Measurements from ENCODE around the gene PGA5. TPM values are rescaled to one million over a fixed set of nuclear protein-coding genes. Genes with fewer than 3 reads are reported as not detected.

PGA5 gene
- total RNA-seq, 1 donor from 2014 or later = not detected

DNA sequence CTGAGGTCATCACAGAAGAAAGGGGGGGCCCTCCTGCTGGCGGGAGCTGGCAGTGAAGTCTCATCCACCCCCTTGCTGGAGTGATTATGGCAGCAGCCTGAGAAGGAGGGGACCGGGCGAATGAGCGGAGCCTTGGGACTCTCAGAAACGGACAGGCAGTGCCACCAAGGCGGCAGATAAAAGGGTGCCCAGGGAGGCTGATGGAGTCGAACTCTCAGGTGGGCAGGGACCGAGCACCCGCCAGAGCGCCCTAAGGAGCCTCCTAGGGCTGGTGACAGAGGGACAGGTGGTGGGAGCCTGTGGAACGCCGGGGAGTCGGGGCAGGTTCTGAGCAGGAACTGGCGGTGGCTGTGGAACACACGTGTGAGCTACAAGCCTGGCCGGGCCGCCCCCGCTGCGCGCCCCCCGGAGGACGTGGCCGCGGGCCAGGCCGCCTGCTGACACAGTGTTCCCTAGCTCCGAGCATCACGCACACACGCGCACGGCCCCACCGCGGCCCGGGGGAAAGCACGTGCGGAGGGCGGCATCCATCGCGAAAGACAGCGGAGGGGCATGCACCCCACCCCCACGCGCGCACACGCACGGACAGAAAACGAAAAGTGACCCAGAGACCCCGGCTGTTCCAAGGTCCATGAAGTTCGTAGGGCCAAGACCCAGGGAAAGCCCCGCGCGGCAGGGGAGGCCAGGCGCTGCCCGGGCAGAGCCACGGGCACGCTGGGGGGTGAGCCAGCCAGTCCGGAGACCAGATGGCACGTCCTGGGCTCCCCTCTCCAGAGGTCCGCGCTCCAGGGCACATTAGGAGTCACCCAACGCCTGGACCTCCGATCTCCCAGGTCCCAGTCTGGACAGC is 53.1 kb downstream of the PGA5 start:
- DNase-seq (ENCODE audit: low read depth in 2 of 2) = peak in 1 of 2 donors; percentile 69

DNA sequence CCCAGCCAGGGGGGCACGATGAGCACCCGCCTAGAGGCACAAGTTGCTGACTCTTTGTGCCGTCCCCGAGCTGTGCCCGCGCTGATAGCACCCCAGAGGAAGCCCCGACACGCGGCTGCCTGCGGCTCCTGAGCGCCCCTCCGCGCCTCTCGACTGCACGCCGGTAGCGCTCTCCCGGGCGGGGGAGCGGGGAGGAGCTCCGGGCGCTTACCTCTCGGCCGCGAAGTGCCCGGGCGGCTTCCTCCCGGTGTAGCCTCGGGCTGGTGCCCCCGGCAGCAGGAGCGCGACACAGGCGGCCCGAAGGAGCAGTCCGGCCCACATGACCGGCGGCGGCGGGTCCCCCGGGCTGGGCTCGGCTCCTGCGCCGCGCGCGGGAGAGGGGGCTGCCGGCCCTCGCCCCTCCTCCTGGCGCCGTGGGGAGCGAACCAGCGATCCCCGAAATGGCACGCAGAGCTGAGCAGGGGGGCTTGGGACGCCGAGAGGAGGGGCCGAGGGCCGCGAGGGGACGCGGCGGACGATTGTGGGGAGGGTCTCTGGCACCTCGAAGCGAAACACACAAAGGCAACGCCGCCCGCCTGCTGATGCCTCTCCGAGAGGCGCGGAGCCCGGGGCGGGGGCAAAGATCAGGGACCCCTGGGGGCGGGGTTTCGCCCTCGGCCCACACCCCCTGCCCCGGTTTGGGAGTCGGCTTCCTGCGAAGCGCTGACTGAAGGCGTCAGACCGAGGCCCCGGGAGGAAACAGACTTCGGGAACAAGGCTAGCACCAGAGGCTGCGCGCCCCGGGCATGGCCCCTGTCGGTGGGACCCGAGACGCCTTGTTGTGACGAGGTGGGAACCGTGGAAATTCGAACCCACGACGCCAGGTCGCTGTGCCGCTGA is 54.0 kb downstream of the PGA5 start, which contains the start of gene VWCE:
Gene VWCE (minus strand): TSS at position 600 of the 879 bp plus-strand sequence. CDS start 279 bp downstream, at position 321.
- DNase-seq (ENCODE audit: low read depth in 2 of 2) = peak in 1 of 2 donors; percentile 62

DNA sequence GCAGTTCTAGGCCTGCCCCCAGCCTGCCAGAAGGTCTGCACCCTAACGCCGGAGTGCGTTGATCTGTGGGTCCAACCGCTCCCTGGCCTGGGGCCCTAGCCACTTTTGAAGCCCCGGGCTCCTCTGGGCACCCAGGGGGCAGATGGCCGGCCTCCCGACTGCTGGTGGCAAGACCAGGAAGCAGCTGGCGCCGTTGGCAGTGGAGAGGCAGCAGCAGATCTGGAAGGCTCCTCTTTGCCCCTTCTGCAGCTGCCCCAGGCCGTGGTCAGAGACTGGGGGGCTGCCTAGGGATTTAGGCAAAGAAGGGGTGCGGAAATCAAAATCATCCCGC is 54.6 kb downstream of the PGA5 start:
- DNase-seq (ENCODE audit: low read depth in 2 of 2) = peak in 1 of 2 donors; percentile 20

DNA sequence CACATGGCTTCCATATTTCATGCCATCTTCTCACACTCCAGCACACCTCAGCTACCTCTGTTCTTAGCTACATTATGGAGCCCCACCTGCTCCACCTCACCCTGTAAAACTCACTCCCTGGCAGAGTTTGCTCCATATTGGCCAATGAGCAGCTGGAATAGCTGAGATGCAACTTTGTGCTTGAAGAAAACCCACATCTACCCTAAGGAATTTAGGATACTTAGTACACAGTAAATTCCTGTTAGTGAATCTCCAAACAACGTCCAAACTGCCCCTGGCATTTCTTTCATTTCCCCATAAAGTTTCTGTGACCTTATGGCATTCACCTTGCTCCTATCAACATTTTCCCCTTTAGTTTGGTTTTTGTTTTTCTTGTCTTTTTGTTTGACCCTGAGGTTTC is 56.4 kb downstream of the PGA5 start:
- DNase-seq (ENCODE audit: low read depth in 2 of 2) = no peak

- DNase-seq (ENCODE audit: low read depth in 2 of 2) = peak; percentile 83 to 97
These were observed 56.8 kb downstream of the PGA5 start for GRCh38 chr11:61297746-61298145.

DNA sequence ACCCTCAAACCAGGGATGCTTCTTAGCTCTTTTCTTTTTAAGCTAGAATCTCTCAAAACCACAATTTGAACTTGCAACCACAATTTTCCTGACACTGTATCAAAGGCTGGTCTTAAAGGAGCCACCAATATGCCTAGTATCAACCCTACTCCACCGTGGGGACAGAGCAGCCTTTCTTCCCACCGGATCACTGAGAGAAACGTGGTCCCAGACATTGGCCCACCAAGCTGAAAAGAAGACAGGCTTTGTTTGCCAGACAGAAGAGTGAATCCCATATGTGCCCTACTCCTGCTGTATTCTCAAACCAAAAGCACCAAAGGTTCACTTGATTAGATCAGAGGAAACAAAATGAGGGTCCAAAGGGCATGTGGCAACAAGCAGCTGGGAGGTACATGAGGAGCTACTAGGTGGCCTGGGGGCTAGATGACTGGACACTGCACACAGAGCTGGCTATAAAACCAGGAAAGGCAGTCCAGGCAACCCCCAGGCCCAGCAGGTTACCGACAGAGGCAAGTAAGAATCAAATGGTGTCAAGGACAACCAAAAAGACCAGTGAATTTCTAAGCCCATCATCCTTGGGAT is 57.8 kb downstream of the PGA5 start:
- DNase-seq (ENCODE audit: low read depth in 2 of 2) = no peak

Other genes with a start within 250 kb of the PGA5 start
- gene CD5, start 138.7 kb upstream of the PGA5 start, total RNA-seq = not detected in 2 replicates
- gene VPS37C, start 79.7 kb upstream of the PGA5 start, total RNA-seq = 5.1 and 7.5 TPM in 2 replicates
- gene PGA3, start 37.7 kb upstream of the PGA5 start, total RNA-seq = not detected in 2 replicates
- not detected in 2 replicates for gene PGA4, start 18.8 kb upstream of the PGA5 start, total RNA-seq
- gene VWCE, start 54.1 kb downstream of the PGA5 start, total RNA-seq = 2.3 and 3.3 TPM in 2 replicates
- 310 and 356 TPM in 2 replicates for gene DDB1, start 91.9 kb downstream of the PGA5 start, total RNA-seq
- gene TKFC, start 92.1 kb downstream of the PGA5 start, total RNA-seq = 13.2 and 18.0 TPM in 2 replicates
- gene CYB561A3, start 120.7 kb downstream of the PGA5 start, total RNA-seq = 32.5 and 55.4 TPM in 2 replicates
- 10.4 and 14.9 TPM in 2 replicates for gene TMEM138, start 121.2 kb downstream of the PGA5 start, total RNA-seq
- gene TMEM216, start 151.4 kb downstream of the PGA5 start, total RNA-seq = 6.2 and 12.4 TPM in 2 replicates
- gene CPSF7, start 188.8 kb downstream of the PGA5 start, total RNA-seq = 9.9 and 15.7 TPM in 2 replicates
- gene SDHAF2, start 188.9 kb downstream of the PGA5 start, total RNA-seq = 39.1 and 50.7 TPM in 2 replicates